Measurements from ENCODE around the gene OR6J1. TPM values are rescaled to one million over a fixed set of nuclear protein-coding genes. Genes with fewer than 3 reads are reported as not detected.
"Not testable (repeated sequence)": the region's sequence is repeated elsewhere in the genome, so short reads cannot be mapped to it uniquely, and the experiment has no call there.

The OR6J1 gene
- total RNA-seq, 2 donors from 2014 or later = not detected

DNA sequence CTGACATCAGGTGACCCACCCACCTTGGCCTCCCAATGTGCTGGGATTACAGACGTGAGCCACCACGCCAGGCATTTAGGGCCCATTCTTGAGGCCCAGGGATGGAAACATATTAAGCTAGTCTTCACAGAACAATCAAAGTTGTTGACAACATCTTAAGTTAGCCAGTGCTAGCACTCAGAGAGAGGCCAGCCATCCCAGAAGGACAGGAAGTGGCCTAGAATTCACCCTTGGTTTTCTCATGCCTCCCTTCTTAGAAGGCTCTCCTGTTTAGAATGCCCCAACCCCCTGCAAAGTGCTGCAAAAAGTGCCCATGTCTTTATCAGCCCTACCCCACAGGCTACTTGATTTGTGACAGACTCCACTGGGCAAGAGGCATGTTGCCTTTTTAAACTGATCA, 12.1 kb upstream of the OR6J1 start:
- intact Hi-C loops (cut with DNase I) = loop anchor here in 1 of 2 donors (10.0 kb wide), 1 partner anchor 199 kb away; no protein-coding TSS in a partner anchor
- no peak for DNase-seq (ENCODE audit: low spot score)

GRCh38 chr14:22653012-22653621, 9.0 kb upstream of the OR6J1 start:
- DNase-seq (ENCODE audit: low spot score) = no peak

DNA sequence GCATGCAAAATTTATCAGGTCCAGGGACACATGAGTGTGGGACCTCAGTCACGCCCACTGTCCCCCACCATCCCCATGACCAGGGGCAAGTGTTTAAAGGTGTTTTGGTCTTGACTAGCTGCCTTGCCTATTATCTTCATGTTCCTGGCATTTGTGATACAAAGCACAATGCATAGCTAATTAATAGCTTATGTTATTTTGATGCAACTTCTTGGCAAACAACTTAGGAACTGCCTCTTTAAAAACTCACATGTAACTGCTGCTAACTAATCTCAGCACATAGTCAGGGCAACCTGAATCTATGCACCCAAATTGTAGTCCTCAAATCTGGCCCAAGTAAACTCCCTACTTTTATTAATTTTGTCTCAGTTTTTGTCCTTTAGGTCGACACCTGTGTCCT, 7.4 kb upstream of the OR6J1 start:
- no peak for DNase-seq (ENCODE audit: low spot score)
- intact Hi-C loops (cut with DNase I) = loop anchor here in 1 of 2 donors (10.0 kb wide), 1 partner anchor 203 kb away; no protein-coding TSS in a partner anchor

More at GRCh38 chr14:22653012-22653621, 9.0 kb upstream of the OR6J1 start:
- intact Hi-C loops (cut with DNase I) = loop anchor here in 1 of 2 donors (10.0 kb wide), 1 partner anchor 202 kb away; no protein-coding TSS in a partner anchor

GRCh38 chr14:22650960-22651521, 6.9 kb upstream of the OR6J1 start:
- intact Hi-C loops (cut with DNase I) = loop anchor here in 1 of 2 donors (10.0 kb wide), 1 partner anchor 204 kb away; no protein-coding TSS in a partner anchor
- no peak for DNase-seq (ENCODE audit: low spot score)

DNA sequence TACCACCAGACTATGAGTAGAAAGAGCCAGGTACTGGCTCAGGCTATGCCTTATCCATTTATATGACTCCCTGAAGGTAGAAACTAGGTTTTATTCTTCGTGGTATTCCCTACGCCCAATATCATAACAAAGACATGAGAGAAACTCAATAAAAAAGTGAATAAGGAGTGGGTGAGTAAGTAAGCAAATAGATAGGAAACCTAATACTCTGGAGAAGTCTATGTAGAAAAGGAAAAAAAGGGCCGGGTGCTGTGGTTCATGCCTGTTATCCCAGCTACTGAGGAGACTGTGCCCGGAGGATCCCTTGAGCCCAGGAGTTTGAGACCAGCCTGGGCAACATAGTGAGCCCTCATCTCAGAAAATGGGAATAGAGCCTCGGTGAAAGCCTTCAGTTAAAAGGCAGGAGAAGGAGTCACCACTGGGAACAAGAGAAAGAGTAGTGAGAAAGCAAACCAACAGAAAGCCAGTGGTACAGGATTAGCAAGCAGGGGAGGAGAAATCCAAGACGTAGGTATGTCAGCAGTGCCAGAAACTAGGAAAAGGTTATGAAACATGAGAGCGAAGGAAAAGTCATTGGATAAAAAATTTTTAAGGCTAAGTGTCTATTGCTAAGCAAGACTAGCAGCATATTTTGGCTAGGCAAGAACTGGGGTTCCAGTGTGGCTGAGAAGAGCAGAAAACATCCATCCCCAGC, 6.0 kb upstream of the OR6J1 start:
- no peak for DNase-seq (ENCODE audit: low spot score)
- intact Hi-C loops (cut with DNase I) = loop anchor here in 1 of 2 donors (10.0 kb wide), 1 partner anchor 205 kb away; no protein-coding TSS in a partner anchor

GRCh38 chr14:22648506-22648905, 4.4 kb upstream of the OR6J1 start:
- intact Hi-C loops (cut with DNase I) = no loop called here
- DNase-seq (ENCODE audit: low spot score) = no peak

DNA sequence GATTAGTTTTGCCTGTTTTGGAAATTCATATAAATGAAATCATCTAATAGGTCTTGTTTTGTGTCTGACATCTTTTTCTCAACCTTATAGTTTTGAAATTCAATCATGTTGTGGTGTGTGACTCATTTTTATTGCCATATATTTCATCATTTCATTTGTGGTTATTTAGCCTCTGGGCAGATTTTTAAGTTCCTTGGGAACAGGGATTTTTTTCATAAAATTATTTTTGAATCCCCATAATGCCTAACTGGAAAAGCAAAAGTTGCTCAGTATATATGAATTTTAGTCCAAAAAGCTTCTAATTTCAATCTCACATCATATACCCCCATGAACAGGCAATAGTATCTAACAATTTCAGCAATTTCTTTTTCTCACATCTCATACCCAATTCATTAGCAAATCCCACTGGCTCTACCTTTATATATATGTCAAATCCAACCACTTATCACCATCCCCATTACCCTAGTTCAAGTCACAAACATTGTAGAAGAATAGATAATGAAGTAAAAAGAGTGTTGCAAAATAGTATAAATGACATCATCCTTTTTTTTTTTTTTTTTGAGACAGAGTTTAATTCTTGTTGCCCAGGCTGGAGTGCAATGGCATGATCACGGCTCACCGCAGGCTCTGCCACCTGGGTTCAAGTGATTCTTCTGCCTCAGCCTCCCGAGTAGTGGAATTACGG, 2.6 kb upstream of the OR6J1 start:
- no peak for DNase-seq (ENCODE audit: low spot score)
- intact Hi-C loops (cut with DNase I) = no loop called here

DNA sequence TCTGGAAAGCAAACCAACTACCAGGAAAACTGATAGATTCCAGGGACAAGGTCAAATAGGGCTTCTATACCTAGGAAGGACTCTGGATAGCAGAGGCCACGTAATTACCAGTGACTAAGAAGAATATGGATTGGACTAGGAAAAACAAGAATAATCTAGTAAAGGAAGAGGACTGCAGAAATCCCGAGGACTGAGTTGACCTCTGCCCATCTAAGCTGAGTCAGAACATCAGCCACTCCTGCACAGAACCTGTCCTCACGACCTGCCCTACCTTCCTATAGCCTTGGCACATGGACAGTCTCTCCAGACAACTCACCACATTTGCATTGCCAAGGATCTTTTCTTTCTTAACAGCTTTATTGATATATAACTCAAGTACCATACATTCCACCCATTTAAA, 2.3 kb downstream of the OR6J1 start:
- intact Hi-C loops (cut with DNase I) = no loop called here
- DNase-seq (ENCODE audit: low spot score) = no peak

DNA sequence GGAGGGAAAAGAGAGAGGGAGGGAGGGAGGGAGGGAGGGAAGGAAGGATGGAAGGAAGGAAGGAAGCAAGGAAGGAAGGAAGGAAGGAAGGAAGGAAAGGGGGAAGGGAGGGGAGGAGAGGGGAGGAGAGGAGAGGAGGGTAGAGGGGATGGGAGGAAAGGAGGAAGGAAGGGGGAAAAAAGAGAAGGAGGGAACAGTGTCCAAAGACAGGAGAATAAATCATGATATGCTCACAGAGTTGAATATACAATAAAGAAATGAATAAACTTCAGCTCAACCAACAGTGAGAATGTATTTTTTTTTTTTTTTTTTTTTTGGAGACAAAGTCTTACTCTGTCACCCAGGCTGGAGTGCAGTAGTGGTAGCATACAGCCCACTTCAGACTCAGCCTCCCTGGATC, 4.0 kb downstream of the OR6J1 start:
- intact Hi-C loops (cut with DNase I) = no loop called here
- DNase-seq (ENCODE audit: low spot score) = no peak

DNA sequence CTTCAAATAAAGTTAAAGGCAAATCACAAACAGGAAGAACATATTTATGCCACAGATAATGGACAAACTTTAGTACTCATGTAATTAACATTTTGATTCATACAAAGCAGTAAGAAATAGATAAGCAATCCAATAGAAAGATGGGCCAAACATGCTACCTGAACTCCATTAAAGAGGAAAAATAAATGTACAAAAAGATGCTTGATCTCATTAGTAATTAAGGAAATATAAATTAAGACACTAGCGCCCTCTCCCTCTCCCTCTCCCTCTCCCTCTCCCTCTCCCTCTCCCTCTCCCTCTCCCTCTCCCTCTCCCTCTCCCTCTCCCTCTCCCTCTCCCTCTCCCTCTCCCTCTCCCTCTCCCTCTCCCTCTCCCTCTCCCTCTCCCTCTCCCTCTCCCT, 8.2 kb downstream of the OR6J1 start:
- intact Hi-C loops (cut with DNase I); DNase-seq (ENCODE audit: low spot score): not testable (repeated sequence)

DNA sequence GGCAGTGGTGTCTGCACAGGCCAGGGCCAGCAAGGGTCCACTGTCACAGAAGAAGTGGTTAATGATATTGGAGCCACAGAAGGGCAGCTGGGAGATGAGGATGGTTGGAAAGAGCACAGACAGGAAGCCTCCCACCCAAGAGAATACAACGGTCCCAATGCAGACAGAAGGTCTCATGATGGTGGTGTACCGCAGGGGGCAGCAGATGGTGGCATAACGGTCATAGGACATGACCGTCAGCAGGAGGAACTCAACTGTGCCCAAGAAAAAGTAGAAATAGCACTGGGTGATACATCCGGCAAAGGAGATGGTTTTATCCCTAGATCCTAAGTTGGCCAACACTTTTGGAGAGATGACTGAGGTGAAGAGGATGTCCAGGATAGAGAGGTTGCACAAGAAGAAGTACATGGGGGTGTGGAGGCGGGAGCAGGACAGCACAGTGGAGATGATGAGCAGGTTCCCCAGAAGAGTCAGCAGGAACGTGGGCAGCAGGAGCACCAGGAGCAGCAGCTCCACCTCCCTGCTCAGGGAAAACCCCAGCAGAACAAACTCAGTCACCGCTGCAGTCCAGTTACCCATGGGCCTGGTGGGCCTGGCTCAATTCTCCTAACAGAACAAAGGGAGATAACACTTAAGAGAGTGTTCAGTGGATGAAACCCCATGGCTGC, 9.8 kb downstream of the OR6J1 start:
- intact Hi-C loops (cut with DNase I) = no loop called here
- DNase-seq (ENCODE audit: low spot score) = no peak

GRCh38 chr14:22630486-22630885, 13.7 kb downstream of the OR6J1 start:
- no peak for DNase-seq (ENCODE audit: low spot score)
- intact Hi-C loops (cut with DNase I) = no loop called here

- DNase-seq (ENCODE audit: low spot score) = no peak
- intact Hi-C loops (cut with DNase I) = no loop called here
These were observed 14.1 kb downstream of the OR6J1 start for GRCh38 chr14:22630066-22630465.

- intact Hi-C loops (cut with DNase I) = no loop called here
- no peak for DNase-seq (ENCODE audit: low spot score)
These were observed 14.8 kb downstream of the OR6J1 start for GRCh38 chr14:22629361-22629760.

GRCh38 chr14:22627506-22628263, 16.5 kb downstream of the OR6J1 start:
- DNase-seq (ENCODE audit: low spot score) = no peak
- intact Hi-C loops (cut with DNase I) = no loop called here

GRCh38 chr14:22626590-22626989, 17.6 kb downstream of the OR6J1 start:
- DNase-seq (ENCODE audit: low spot score) = no peak
- intact Hi-C loops (cut with DNase I) = no loop called here

- DNase-seq (ENCODE audit: low spot score) = no peak
These were observed 21.1 kb downstream of the OR6J1 start for GRCh38 chr14:22623047-22623446.

DNA sequence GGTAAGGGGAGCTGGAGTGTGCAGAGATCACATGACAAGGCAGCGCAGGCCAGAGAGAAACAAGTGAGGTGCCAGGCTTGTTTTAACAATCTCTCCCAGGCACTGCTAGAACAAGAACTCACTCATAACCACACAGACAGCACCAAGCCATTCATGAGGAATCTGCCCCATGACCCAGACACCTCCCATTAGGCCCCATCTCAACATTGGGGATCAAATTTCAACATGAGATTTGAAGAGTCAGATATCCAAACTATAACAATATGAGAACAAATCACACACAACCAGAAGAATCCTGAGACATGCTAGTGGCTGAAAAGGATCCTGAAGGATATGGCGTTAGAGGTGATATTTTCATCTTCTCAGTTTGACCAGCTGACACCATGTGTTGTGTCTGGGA, 21.9 kb downstream of the OR6J1 start:
- intact Hi-C loops (cut with DNase I) = no loop called here
- DNase-seq (ENCODE audit: low spot score) = no peak

More at GRCh38 chr14:22623047-22623446, 21.1 kb downstream of the OR6J1 start:
- intact Hi-C loops (cut with DNase I) = no loop called here

DNA sequence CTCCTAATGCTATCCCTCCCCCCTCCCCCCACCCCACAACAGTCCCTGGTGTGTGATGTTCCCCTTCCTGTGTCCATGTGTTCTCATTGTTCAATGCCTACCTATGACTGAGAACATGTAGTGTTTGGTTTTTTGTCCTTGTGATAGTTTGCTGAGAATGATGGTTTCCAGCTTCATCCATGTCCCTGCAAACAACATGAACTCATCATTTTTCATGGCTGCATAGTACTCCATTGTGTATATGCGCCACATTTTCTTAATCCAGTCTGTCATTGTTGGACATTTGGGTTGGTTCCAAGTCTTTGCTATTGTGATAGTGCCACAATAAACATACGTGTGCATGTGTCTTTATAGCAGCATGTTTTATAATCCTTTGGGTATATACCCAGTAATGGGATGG, 28.4 kb downstream of the OR6J1 start:
- intact Hi-C loops (cut with DNase I); DNase-seq (ENCODE audit: low spot score): not testable (repeated sequence)
